GM19035 (cell line): ENCODE data around the gene SET.
"Not testable (repeated sequence)": the region's sequence is repeated elsewhere in the genome, so short reads cannot be mapped to it uniquely, and the experiment has no call there.

Experiments used
- ATAC-seq: cut with Tn5 transposase; IDR thresholded peaks from one replicate; pipeline ENCODE4 v1.9.1; 2021; ENCODE audit not compliant: unreplicated experiment

SET gene

GRCh38 chr9:128685636-128686489 is 3.2 kb upstream of the SET start:
- no peak for ATAC-seq

GRCh38 chr9:128687453-128687852 is 1.6 kb upstream of the SET start:
- no peak for ATAC-seq

GRCh38 chr9:128689293-128689774 is 312 bp downstream of the SET start:
- ATAC-seq, result peak; percentile 4

GRCh38 chr9:128689820-128690683 is 1.0 kb downstream of the SET start:
- no peak for ATAC-seq

GRCh38 chr9:128690684-128691034 is 1.6 kb downstream of the SET start:
- no peak for ATAC-seq

- not testable (repeated sequence) for ATAC-seq
Observed at GRCh38 chr9:128693738-128694137, 4.7 kb downstream of the SET start.

- no peak for ATAC-seq
Observed at GRCh38 chr9:128694344-128694743, 5.3 kb downstream of the SET start.

- no peak for ATAC-seq
Observed at GRCh38 chr9:128696923-128697707, 8.1 kb downstream of the SET start.

- ATAC-seq, result not testable (repeated sequence)
Observed at GRCh38 chr9:128699096-128699795, 10.2 kb downstream of the SET start.

- no peak for ATAC-seq
Observed at GRCh38 chr9:128701227-128701854, 12.3 kb downstream of the SET start.

- peak; percentile 78 for ATAC-seq
Observed at GRCh38 chr9:128702445-128702948, 13.5 kb downstream of the SET start, which contains the start of gene PKN3. Gene PKN3 (plus strand): TSS chr9:128702503. CDS start chr9:128702916, 413 bp downstream.

- peak; percentile 39 for ATAC-seq
Observed at GRCh38 chr9:128702949-128703615, 14.1 kb downstream of the SET start.

- no peak for ATAC-seq
Observed at GRCh38 chr9:128703616-128704355, 14.8 kb downstream of the SET start.

- no peak for ATAC-seq
Observed at GRCh38 chr9:128704356-128704670, 15.3 kb downstream of the SET start.

- no peak for ATAC-seq
Observed at GRCh38 chr9:128705051-128705965, 16.3 kb downstream of the SET start.

- ATAC-seq, result no peak
Observed at GRCh38 chr9:128706045-128706444, 17.0 kb downstream of the SET start.

- no peak for ATAC-seq
Observed at GRCh38 chr9:128706671-128707381, 17.8 kb downstream of the SET start.
